Measurements from ENCODE around the gene SLC2A1. TPM values are rescaled to one million over a fixed set of nuclear protein-coding genes. Genes with fewer than 3 reads are reported as not detected.

SLC2A1 gene
- total RNA-seq, 1 donor from 2014 or later = 29.3 TPM

- DNase-seq = no peak
Measured at GRCh38 chr1:42889264-42889663, 69.4 kb downstream of the SLC2A1 start.

- DNase-seq = no peak
Measured at GRCh38 chr1:42888013-42888633, 70.5 kb downstream of the SLC2A1 start.

- DNase-seq = no peak
Measured at GRCh38 chr1:42887366-42887765, 71.3 kb downstream of the SLC2A1 start.

- DNase-seq = no peak
Measured at GRCh38 chr1:42886800-42887199, 71.9 kb downstream of the SLC2A1 start.

GRCh38 chr1:42886046-42886739 is 72.5 kb downstream of the SLC2A1 start:
- DNase-seq = no peak

- DNase-seq = no peak
Measured at GRCh38 chr1:42880384-42880783, 78.3 kb downstream of the SLC2A1 start.

- no peak for DNase-seq
Measured at GRCh38 chr1:42877380-42877779, 81.3 kb downstream of the SLC2A1 start.

- no peak for DNase-seq
Measured at GRCh38 chr1:42876009-42876408, 82.7 kb downstream of the SLC2A1 start.

Small RNAs within 50 kb of the gene (small RNA-seq; reads per million reads assigned to genes)
- not detected for gene RNU6-880P

Other genes starting within 250 kb of the SLC2A1 start
- gene CLDN19, start 218.6 kb downstream of the SLC2A1 start, total RNA-seq = not detected
- gene P3H1, start 191.8 kb downstream of the SLC2A1 start, total RNA-seq = 10.9 TPM
- 10.0 TPM for gene C1orf50, start 191.6 kb downstream of the SLC2A1 start, total RNA-seq
- 0.47 TPM for gene TMEM269, start 173.9 kb downstream of the SLC2A1 start, total RNA-seq
- 1.9 TPM for gene ERMAP, start 141.7 kb downstream of the SLC2A1 start, total RNA-seq
- 68.0 TPM for gene SVBP, start 141.5 kb downstream of the SLC2A1 start, total RNA-seq
- 7.8 TPM for gene ZNF691, start 112.3 kb downstream of the SLC2A1 start, total RNA-seq
- 46.8 TPM for gene EBNA1BP2, start 213.4 kb upstream of the SLC2A1 start, total RNA-seq
- gene CFAP57, start 213.5 kb upstream of the SLC2A1 start, total RNA-seq = 1.4 TPM